H9 (cell line): ENCODE measurements around the gene MAP2. TPM values are rescaled to one million over a fixed set of nuclear protein-coding genes. Genes with fewer than 3 reads are reported as not detected.

Source experiments
- DNase-seq: peaks from one replicate; pipeline ENCODE4 v3.0.0-alpha.2; 2017
- H2AFZ ChIP-seq: one replicate; pipeline ENCODE4 v1.6.1; 2013; ENCODE audit warnings: mild to moderate bottlenecking, low read length, control low read depth, moderate library complexity
- H2AK5ac ChIP-seq: 2 replicates; pipeline ENCODE4 v1.6.1; 2013; ENCODE audit warnings: low read length, control low read depth, mixed read lengths; ENCODE audit not compliant: insufficient read length
- H2BK120ac ChIP-seq: one replicate; pipeline ENCODE4 v1.6.1; 2013; ENCODE audit warnings: low read depth, mild to moderate bottlenecking, low read length, control low read depth, inconsistent platforms; ENCODE audit not compliant: poor library complexity, severe bottlenecking
- H2BK12ac ChIP-seq: 2 replicates; pipeline ENCODE4 v1.6.1; 2013; ENCODE audit warnings: low read length, control low read depth, mixed read lengths, low read depth; ENCODE audit not compliant: insufficient read length
- H2BK15ac ChIP-seq: 2 replicates; pipeline ENCODE4 v1.6.1; 2013; ENCODE audit warnings: low read depth, low read length, control low read depth
- H2BK20ac ChIP-seq: one replicate; pipeline ENCODE4 v1.6.1; 2013; ENCODE audit warnings: low read depth, mild to moderate bottlenecking, low read length, control low read depth, inconsistent platforms; ENCODE audit not compliant: poor library complexity, severe bottlenecking
- H2BK5ac ChIP-seq: 2 replicates; pipeline ENCODE4 v1.6.1; 2013; ENCODE audit warnings: low read length, control low read depth, mixed read lengths; ENCODE audit not compliant: insufficient read length
- H3K14ac ChIP-seq: 2 replicates; pipeline ENCODE4 v1.6.1; 2013; ENCODE audit warnings: low read length, control low read depth; ENCODE audit not compliant: insufficient read depth
- H3K18ac ChIP-seq: 2 replicates; pipeline ENCODE4 v1.6.1; 2013; ENCODE audit warnings: low read depth, mild to moderate bottlenecking, mixed read lengths, low read length, control low read depth; ENCODE audit not compliant: insufficient read length
- H3K23ac ChIP-seq: 2 replicates; pipeline ENCODE4 v1.6.1; 2013; ENCODE audit warnings: low read length, control low read depth, mixed read lengths, low read depth; ENCODE audit not compliant: insufficient read length
- H3K23me2 ChIP-seq: 2 replicates; pipeline ENCODE4 v1.6.1; 2013; ENCODE audit warnings: low read depth, mild to moderate bottlenecking, mixed read lengths, low read length, control low read depth; ENCODE audit not compliant: insufficient read length, poor library complexity, severe bottlenecking
- H3K27ac ChIP-seq: 2 replicates; pipeline ENCODE4 v1.5.1; 2013; ENCODE audit warnings: low read length, control low read depth, mixed read lengths, low read depth; ENCODE audit not compliant: insufficient read length
- H3K27me3 ChIP-seq: 2 replicates; pipeline ENCODE4 v1.6.1; 2013; ENCODE audit warnings: low read length, control low read depth, inconsistent platforms; ENCODE audit not compliant: insufficient read depth
- H3K4ac ChIP-seq: 2 replicates; pipeline ENCODE4 v1.6.1; 2013; ENCODE audit warnings: low read depth, mild to moderate bottlenecking, control low read depth, inconsistent platforms, low read length, moderate library complexity
- H3K4me1 ChIP-seq: 2 replicates; pipeline ENCODE4 v1.6.1; 2013; ENCODE audit warnings: low read length, control low read depth, inconsistent platforms; ENCODE audit not compliant: insufficient read depth
- H3K4me2 ChIP-seq: 2 replicates; pipeline ENCODE4 v1.6.1; 2013; ENCODE audit warnings: low read length, control low read depth, mixed read lengths; ENCODE audit not compliant: insufficient read length, insufficient read depth
- H3K56ac ChIP-seq: 2 replicates; pipeline ENCODE4 v1.6.1; 2013; ENCODE audit warnings: low read depth, mild to moderate bottlenecking, mixed read lengths, low read length, control low read depth; ENCODE audit not compliant: insufficient read length
- H3K79me1 ChIP-seq: 2 replicates; pipeline ENCODE4 v1.6.1; 2013; ENCODE audit warnings: low read depth, mild to moderate bottlenecking, moderate library complexity, low read length, control low read depth, inconsistent platforms; ENCODE audit not compliant: insufficient read depth, poor library complexity, severe bottlenecking
- H3K79me2 ChIP-seq: 2 replicates; pipeline ENCODE4 v1.6.1; 2013; ENCODE audit warnings: low read length, control low read depth, inconsistent platforms; ENCODE audit not compliant: insufficient read depth
- H3K9ac ChIP-seq: 2 replicates; pipeline ENCODE4 v1.6.1; 2013; ENCODE audit warnings: low read length, control low read depth, mixed read lengths; ENCODE audit not compliant: insufficient read length; ENCODE audit errors: extremely low read depth
- H3K9me3 ChIP-seq: one replicate; pipeline ENCODE4 v1.6.1; 2013; ENCODE audit warnings: low read depth, low read length, inconsistent platforms; ENCODE audit not compliant: control insufficient read depth
- H3T11ph ChIP-seq: one replicate; pipeline ENCODE4 v1.6.1; 2013; ENCODE audit warnings: mild to moderate bottlenecking, low read length, control low read depth, inconsistent platforms
- H4K20me1 ChIP-seq: one replicate; pipeline ENCODE4 v1.6.1; 2013; ENCODE audit not compliant: control insufficient read depth, insufficient read length, insufficient read depth
- H4K5ac ChIP-seq: 2 replicates; pipeline ENCODE4 v1.6.1; 2013; ENCODE audit warnings: low read depth, mild to moderate bottlenecking, mixed read lengths, low read length, control low read depth; ENCODE audit not compliant: insufficient read length
- H4K8ac ChIP-seq: replicated peaks from 2 replicates; pipeline ENCODE4 v1.6.1; 2013; ENCODE audit warnings: low read length, control low read depth, mixed read lengths, low read depth; ENCODE audit not compliant: insufficient read length
- H4K91ac ChIP-seq: 2 replicates; pipeline ENCODE4 v1.6.1; 2013; ENCODE audit warnings: low read depth, mild to moderate bottlenecking, moderate library complexity, mixed read lengths, low read length, control low read depth; ENCODE audit not compliant: insufficient read length
- H3K27ac Mint-ChIP-seq, 3 experiments: 2 replicates in 2 of 3; 3 replicates in 1 of 3; pipeline ENCODE4 v1.8.0; 2020 to 2021; ENCODE audit warnings: mixed read lengths in 3 of 3, mild to moderate bottlenecking in 1 of 3, moderate library complexity in 1 of 3
- H3K27me3 Mint-ChIP-seq: 2 replicates; pipeline ENCODE4 v1.8.0; 2021; ENCODE audit warnings: low read depth, mild to moderate bottlenecking, moderate library complexity, mixed read lengths
- H3K36me3 Mint-ChIP-seq, 3 experiments: 2 replicates in 2 of 3; 3 replicates in 1 of 3; pipeline ENCODE4 v1.8.0; 2020 to 2021; ENCODE audit warnings: low read depth in 3 of 3, mixed read lengths in 3 of 3; ENCODE audit not compliant: insufficient read depth in 1 of 3
- H3K4me1 Mint-ChIP-seq, 2 experiments: 2 replicates each; pipeline ENCODE4 v1.8.0; 2020; ENCODE audit warnings: mixed read lengths in 2 of 2
- H3K4me3 Mint-ChIP-seq, 2 experiments: 2 replicates in 1 of 2; 3 replicates in 1 of 2; pipeline ENCODE4 v1.8.0; 2020 to 2021; ENCODE audit warnings: mild to moderate bottlenecking in 2 of 2, mixed read lengths in 2 of 2, moderate library complexity in 1 of 2
- H3K9me3 Mint-ChIP-seq, 2 experiments: 2 replicates in 1 of 2; 3 replicates in 1 of 2; pipeline ENCODE4 v1.8.0; 2020; ENCODE audit warnings: mild to moderate bottlenecking in 2 of 2, mixed read lengths in 2 of 2, moderate library complexity in 1 of 2
- CTCF ChIP-seq: fragments of 200-600 bp; sonication (generic); conservative IDR thresholded peaks from 3 replicates; pipeline ENCODE4 v1.8.0; 2021; ENCODE audit warnings: antibody characterized with exemption, mild to moderate bottlenecking
- WGBS: extraction: QIAGEN DNeasy Blood & Tissue Kit; methylation state at CpG from one replicate; pipeline ENCODE4 v1.1.7; 2013; ENCODE audit warnings: missing lambda C conversion rate, low lambda C conversion rate, mixed read lengths; ENCODE audit not compliant: insufficient read length; ENCODE audit errors: extremely low coverage; 5-methylcytosine and 5-hydroxymethylcytosine counted together
- total RNA-seq: library from RNA; stranded (reverse); gene quantifications from 2 replicates; pipeline ENCODE4 v1.2.1, GENCODE V29; 2021

Gene MAP2
- total RNA-seq, 1 experiment from 2014 or later, result 0.87 TPM

GRCh38 chr2:209734805-209735204, 311.0 kb downstream of the MAP2 start:
- no peak overlapping the region for H2BK20ac ChIP-seq
- H3K79me1 ChIP-seq, result no peaks in the 10 kb centered on the region
- no peaks in the 10 kb centered on the region for H3K23me2 ChIP-seq
- no peak overlapping the region for H4K91ac ChIP-seq
- H3K14ac ChIP-seq, result no peak overlapping the region
- H3K27me3 ChIP-seq, result no peaks in the 10 kb centered on the region
- no peaks in the 10 kb centered on the region for H3K4me1 ChIP-seq
- Mint-ChIP-seq H3K9me3 (no peaks in the 10 kb centered on the region), H3K27me3 (peaks cover 42% of the 10 kb centered on the region), H3K4me3 (no peak overlapping the region), H3K27ac (no peak overlapping the region), H3K36me3 (no peaks in the 10 kb centered on the region; a peak in 1 of 7 replicates), H3K4me1 (peaks cover 2 to 4% of the 10 kb centered on the region in 2 experiments; a peak in 3 of 4 replicates)
- DNase-seq, result no peak
- no peak overlapping the region for H2BK5ac ChIP-seq
- no peak overlapping the region for H3K9ac ChIP-seq
- no peak overlapping the region for H4K8ac ChIP-seq
- no peak overlapping the region for H2AFZ ChIP-seq
- no peak overlapping the region for H2BK12ac ChIP-seq
- H3T11ph ChIP-seq, result no peak overlapping the region
- H2AK5ac ChIP-seq, result no peak overlapping the region
- H4K20me1 ChIP-seq, result no peaks in the 10 kb centered on the region
- no peak overlapping the region for H2BK15ac ChIP-seq
- no peak overlapping the region for H3K18ac ChIP-seq
- H3K79me2 ChIP-seq, result no peaks in the 10 kb centered on the region
- H3K56ac ChIP-seq, result no peak overlapping the region
- H3K23ac ChIP-seq, result no peak overlapping the region
- no peak overlapping the region for H3K4ac ChIP-seq
- H3K27ac ChIP-seq, result no peak overlapping the region
- H3K4me2 ChIP-seq, result no peak overlapping the region
- no peak for TF ChIP-seq CTCF
- WGBS, result no CpG with 5 or more reads among the region's 3 CpGs
- no peak overlapping the region for H2BK120ac ChIP-seq
- no peaks in the 10 kb centered on the region for H3K9me3 ChIP-seq
- H4K5ac ChIP-seq, result no peak overlapping the region
